NB4 (cell line): ENCODE results near the gene TRIP12.
"Not testable (repeated sequence)": the region's sequence is repeated elsewhere in the genome, so short reads cannot be mapped to it uniquely, and the experiment has no call there.

ENCODE experiments used
- DNase-seq: peaks from one replicate; pipeline ENCODE4 v3.0.0; 2010; ENCODE audit warnings: low read depth
- H3K4me3 ChIP-seq: one replicate; pipeline ENCODE4 v1.5.1; 2011; ENCODE audit warnings: mild to moderate bottlenecking, low read depth, low read length, moderate library complexity
- MYC ChIP-seq: IDR thresholded peaks from 2 replicates; pipeline ENCODE4 v1.6.1; 2011; ENCODE audit warnings: low read depth, low read length
- POLR2A ChIP-seq: IDR thresholded peaks from 2 replicates; pipeline ENCODE4 v1.6.1; 2011; ENCODE audit warnings: mild to moderate bottlenecking; ENCODE audit not compliant: insufficient read length; ENCODE audit errors: extremely low read depth
- TF ChIP-seq, protein P1 (sequence below): IDR thresholded peaks from 2 replicates; pipeline ENCODE4 v1.6.1; 2011; ENCODE audit warnings: low read depth, low read length
- TF ChIP-seq, protein P2 (sequence below): IDR thresholded peaks from one replicate; pipeline ENCODE4 v1.5.1; 2012; ENCODE audit warnings: low read depth, low read length

TRIP12 gene

DNA sequence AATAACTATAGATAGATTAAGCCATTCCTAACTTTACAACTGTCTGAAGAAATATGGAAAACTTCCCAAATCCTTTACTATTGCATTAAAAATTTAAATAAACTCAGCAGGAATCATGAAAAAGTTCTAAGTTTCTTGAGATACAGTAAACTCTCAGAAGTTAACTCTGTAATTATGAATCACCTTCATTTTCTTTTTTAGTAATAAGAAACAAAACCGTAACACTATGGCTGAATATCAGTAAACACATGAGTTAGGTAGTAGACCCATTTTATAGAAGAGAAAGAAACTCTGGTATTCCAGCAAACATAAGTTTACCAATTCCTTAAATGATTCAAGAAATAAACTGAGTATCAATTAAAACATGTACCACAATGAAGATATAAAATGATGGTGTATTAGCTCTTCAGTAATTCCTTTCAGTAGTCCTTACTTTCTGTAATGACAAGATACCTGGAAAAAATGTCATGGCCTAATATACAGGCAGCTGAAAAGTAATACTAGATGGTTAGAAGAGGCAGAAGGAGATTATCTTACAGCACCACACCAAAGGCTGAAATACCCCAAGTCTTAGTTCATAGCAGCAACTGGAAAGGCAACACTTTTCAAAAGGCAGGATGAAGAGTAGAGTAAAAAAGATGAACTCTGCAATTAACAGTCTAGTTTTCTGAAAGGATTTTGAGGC lies 11.5 kb downstream of the TRIP12 start:
- TF ChIP-seq, protein P1, sequence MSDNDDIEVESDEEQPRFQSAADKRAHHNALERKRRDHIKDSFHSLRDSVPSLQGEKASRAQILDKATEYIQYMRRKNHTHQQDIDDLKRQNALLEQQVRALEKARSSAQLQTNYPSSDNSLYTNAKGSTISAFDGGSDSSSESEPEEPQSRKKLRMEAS = no peak
- TF ChIP-seq POLR2A = no peak
- TF ChIP-seq, protein P2, sequence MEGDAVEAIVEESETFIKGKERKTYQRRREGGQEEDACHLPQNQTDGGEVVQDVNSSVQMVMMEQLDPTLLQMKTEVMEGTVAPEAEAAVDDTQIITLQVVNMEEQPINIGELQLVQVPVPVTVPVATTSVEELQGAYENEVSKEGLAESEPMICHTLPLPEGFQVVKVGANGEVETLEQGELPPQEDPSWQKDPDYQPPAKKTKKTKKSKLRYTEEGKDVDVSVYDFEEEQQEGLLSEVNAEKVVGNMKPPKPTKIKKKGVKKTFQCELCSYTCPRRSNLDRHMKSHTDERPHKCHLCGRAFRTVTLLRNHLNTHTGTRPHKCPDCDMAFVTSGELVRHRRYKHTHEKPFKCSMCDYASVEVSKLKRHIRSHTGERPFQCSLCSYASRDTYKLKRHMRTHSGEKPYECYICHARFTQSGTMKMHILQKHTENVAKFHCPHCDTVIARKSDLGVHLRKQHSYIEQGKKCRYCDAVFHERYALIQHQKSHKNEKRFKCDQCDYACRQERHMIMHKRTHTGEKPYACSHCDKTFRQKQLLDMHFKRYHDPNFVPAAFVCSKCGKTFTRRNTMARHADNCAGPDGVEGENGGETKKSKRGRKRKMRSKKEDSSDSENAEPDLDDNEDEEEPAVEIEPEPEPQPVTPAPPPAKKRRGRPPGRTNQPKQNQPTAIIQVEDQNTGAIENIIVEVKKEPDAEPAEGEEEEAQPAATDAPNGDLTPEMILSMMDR = no peak
- no peak for TF ChIP-seq MYC
- no peak overlapping the region for H3K4me3 ChIP-seq
- DNase-seq = no peak

DNA sequence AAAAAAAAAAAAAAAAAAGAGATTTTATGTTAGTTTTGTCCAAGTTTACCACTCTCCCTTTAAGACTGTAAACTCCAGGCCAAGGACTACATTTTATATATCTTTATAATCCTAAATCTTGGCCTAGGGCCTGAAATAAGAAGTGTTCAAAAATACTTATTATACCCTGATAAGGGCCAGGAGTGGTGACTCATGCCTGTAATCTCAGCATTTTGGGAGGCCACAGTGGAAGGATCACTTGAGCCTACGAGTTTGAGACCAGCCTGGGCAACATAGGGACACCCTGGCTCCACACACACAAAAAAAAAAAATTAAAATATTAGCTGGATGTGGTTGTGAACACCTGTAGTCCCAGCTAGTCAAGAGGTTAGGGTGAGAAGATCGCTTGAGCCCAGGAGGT lies 12.7 kb downstream of the TRIP12 start:
- no peak overlapping the region for H3K4me3 ChIP-seq
- no peak for DNase-seq
- TF ChIP-seq MYC = no peak
- TF ChIP-seq, protein P2 = no peak
- no peak for TF ChIP-seq POLR2A
- TF ChIP-seq, protein P1 = no peak

DNA sequence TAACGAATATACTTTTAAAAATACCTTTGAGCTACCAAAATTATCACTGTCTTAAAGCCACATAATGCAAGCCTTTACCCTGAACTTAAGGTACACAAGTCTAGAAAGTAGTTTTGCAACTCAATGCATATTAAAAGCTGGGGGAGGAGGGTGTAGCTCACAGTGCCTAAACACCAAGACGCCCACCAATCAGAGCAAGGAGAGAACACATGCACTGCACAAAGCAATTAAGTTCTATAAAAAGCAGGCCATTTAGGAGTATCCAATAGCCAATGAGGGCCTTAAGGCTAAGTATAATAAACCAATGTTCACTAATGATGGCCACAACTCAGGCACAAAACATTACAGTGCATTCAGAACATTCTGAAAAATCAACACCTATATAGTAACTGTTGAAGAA lies 16.2 kb downstream of the TRIP12 start:
- DNase-seq = peak; percentile 34
- TF ChIP-seq, protein P2 = no peak
- TF ChIP-seq, protein P1 = no peak
- TF ChIP-seq MYC (no peak), POLR2A (no peak)
- H3K4me3 ChIP-seq = no peak overlapping the region

DNA sequence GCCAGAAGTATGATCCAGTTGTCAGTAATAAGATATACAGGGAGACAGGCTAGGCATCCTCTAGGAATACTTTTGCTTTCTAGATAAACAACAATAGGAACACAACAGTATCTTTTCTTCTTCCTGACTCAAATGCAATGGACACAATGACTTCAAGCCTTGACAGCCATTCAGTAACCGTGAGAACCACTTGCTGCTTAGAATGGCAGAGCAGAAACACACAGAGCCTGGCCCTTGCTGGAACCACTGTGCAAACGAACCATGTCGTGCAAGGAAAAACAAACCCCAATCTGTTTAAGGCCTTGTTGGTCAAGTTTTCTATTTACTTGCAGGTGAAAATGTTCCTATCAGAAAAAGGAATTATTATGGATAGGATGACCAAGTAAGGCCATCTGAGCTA lies 18.8 kb downstream of the TRIP12 start:
- DNase-seq = no peak
- TF ChIP-seq POLR2A (no peak), MYC (no peak)
- TF ChIP-seq, protein P1 = no peak
- TF ChIP-seq, protein P2 = no peak
- H3K4me3 ChIP-seq = no peak overlapping the region

DNA sequence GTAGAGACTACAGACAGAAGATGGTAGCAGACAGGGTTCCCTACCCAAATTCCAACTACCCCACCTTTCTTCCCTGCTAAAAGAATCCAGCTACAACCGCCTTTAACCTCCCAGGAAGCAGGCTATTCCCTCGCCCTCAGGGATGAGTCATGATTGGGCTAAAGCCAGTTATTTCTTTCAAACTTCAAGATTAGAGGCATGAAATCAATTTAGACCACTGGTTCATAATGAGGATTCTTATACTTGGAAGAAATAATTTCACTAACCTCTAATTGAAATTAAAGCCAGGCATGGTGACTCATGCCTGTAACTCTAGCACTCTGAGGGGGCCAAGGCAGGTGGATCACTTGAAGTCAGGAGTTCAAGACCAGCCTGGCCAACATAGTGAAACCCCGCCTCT lies 20.0 kb downstream of the TRIP12 start:
- H3K4me3 ChIP-seq = no peak overlapping the region
- peak; percentile 25 for DNase-seq
- TF ChIP-seq POLR2A (no peak), MYC (no peak)

DNA sequence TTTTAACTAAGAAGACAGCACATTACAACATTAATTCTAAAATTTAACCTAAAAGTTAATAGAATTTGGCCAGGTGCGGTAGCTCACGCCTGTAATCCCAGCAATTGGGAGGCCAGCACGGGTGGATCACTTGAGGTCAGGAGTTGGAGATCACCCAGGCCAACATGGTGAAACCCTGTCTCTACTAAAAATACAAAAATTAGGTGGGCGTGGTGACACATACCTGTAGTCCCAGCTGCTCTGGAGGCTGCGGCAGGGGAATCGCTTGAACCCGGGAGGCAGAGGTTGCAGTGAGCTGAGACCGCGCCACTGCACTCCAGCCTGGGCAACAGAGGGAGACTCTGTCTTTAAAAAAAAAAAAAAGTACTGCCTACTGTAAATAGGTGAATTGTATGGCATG lies 21.3 kb downstream of the TRIP12 start:
- not testable (repeated sequence) for DNase-seq, H3K4me3 ChIP-seq

DNA sequence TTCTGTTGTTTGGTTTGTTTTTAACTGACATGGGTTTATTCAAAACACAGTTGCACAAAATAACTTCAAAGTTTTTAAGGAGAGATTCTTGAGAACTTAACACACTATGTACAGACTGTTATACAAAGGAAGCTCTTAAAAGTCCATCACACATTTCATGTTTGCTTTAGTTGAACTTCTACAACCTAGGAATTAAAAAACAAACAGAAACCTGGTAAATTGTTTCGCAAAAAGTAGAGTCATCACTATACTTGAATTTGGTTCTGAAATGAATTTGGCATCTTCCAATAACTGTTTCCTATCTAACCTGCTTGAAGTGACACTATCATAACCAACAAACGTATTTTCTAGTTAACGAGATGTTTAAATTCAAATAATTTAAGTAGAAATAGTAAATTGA lies 21.8 kb downstream of the TRIP12 start:
- TF ChIP-seq POLR2A (no peak), MYC (no peak)
- TF ChIP-seq, protein P2 = no peak
- TF ChIP-seq, protein P1 = no peak
- no peak for DNase-seq
- H3K4me3 ChIP-seq = no peak overlapping the region
